Gastrocnemius medialis (tissue), 4 donors: ENCODE measurements around the gene ITPR2.

Experiments
- POLR2A ChIP-seq, 2 donors: fragments of 450-650 bp; IDR thresholded peaks; one replicate each; pipeline ENCODE4 v1.6.1; 2017; ENCODE audit warnings: antibody characterized with exemption in 2 of 2, mild to moderate bottlenecking in 2 of 2, moderate library complexity in 2 of 2
- TF ChIP-seq, protein P1 (sequence below), 5 experiments: fragments of 450-650 bp in 3 of 5; fragments of 200-600 bp in 2 of 5; sonication (generic) in 2 of 5; IDR thresholded peaks in 4 of 5; conservative IDR thresholded peaks in 1 of 5; 1 replicate in 4 of 5; 2 replicates in 1 of 5; pipeline ENCODE4 v1.5.1; 2016 to 2019; ENCODE audit warnings: antibody characterized with exemption in 5 of 5, mild to moderate bottlenecking in 3 of 5, moderate library complexity in 3 of 5

DNA sequence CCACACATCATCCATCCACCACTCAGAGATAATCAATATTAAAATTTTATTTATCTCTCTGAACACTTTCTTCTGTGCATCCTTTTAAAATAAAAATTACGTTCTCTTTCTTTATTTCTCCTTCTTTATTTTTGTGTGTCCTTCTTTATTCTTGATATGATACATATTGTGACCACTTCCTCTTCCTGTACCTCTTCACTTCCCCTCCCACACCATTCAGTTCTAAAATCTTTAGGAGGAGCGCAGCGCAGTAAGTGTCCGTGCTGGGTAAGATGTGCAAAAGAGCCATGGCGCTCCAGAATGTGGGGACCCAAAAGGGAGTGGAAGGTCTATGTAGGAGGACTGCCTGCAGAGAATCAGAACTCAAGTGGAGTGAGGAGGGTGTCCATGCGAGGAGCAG lies 256.7 kb downstream of the ITPR2 start:
- TF ChIP-seq, protein P1, sequence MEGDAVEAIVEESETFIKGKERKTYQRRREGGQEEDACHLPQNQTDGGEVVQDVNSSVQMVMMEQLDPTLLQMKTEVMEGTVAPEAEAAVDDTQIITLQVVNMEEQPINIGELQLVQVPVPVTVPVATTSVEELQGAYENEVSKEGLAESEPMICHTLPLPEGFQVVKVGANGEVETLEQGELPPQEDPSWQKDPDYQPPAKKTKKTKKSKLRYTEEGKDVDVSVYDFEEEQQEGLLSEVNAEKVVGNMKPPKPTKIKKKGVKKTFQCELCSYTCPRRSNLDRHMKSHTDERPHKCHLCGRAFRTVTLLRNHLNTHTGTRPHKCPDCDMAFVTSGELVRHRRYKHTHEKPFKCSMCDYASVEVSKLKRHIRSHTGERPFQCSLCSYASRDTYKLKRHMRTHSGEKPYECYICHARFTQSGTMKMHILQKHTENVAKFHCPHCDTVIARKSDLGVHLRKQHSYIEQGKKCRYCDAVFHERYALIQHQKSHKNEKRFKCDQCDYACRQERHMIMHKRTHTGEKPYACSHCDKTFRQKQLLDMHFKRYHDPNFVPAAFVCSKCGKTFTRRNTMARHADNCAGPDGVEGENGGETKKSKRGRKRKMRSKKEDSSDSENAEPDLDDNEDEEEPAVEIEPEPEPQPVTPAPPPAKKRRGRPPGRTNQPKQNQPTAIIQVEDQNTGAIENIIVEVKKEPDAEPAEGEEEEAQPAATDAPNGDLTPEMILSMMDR (IDR thresholded peaks at IDR 0.05 in 4 of 5, conservative IDR thresholded peaks at IDR 0.05 in 1 of 5), result no peak
- no peak for TF ChIP-seq POLR2A (IDR thresholded peaks at IDR 0.05)
